ENCODE measurements around the gene SOCS6. TPM values are rescaled to one million over a fixed set of nuclear protein-coding genes. Genes with fewer than 3 reads are reported as not detected.

Gene SOCS6
- total RNA-seq, 2 experiments from 2014 or later = 0.42 to 0.60 TPM

GRCh38 chr18:70273021-70273420, 15.8 kb upstream of the SOCS6 start:
- no peak for DNase-seq
- H3K9me3 Mint-ChIP-seq = peaks cover 26% of the 10 kb centered on the region
- H3K36me3 Mint-ChIP-seq (ENCODE audit: low read depth) = no peaks in the 10 kb centered on the region
- H3K27me3 Mint-ChIP-seq (ENCODE audit: low read depth) = peaks cover 19% of the 10 kb centered on the region
- intact Hi-C loops (cut with micrococcal nuclease) = no loop called here
- H3K4me1 Mint-ChIP-seq (ENCODE audit: low read depth) = no peaks in the 10 kb centered on the region
- no peak overlapping the region for H3K27ac Mint-ChIP-seq
- CTCF ChIA-PET = no interaction called here
- no peak overlapping the region for H3K4me3 Mint-ChIP-seq

GRCh38 chr18:70276416-70277191, 12.2 kb upstream of the SOCS6 start:
- Mint-ChIP-seq H3K27ac (no peak overlapping the region), H3K27me3 (ENCODE audit: low read depth) (peaks cover 13% of the 10 kb centered on the region), H3K4me1 (ENCODE audit: low read depth) (no peaks in the 10 kb centered on the region), H3K4me3 (no peak overlapping the region), H3K36me3 (ENCODE audit: low read depth) (no peaks in the 10 kb centered on the region), H3K9me3 (peaks cover 13% of the 10 kb centered on the region)
- intact Hi-C loops (cut with micrococcal nuclease) = no loop called here
- CTCF ChIA-PET = no interaction called here
- DNase-seq = no peak

GRCh38 chr18:70279470-70279869, 9.4 kb upstream of the SOCS6 start:
- intact Hi-C loops (cut with micrococcal nuclease) = no loop called here
- H3K27me3 Mint-ChIP-seq (ENCODE audit: low read depth) = peaks cover 13% of the 10 kb centered on the region
- no peaks in the 10 kb centered on the region for H3K4me1 Mint-ChIP-seq (ENCODE audit: low read depth)
- H3K27ac Mint-ChIP-seq = no peak overlapping the region
- CTCF ChIA-PET = no interaction called here
- no peaks in the 10 kb centered on the region for H3K36me3 Mint-ChIP-seq (ENCODE audit: low read depth)
- no peak for DNase-seq
- no peak overlapping the region for H3K4me3 Mint-ChIP-seq
- peaks cover 2% of the 10 kb centered on the region for H3K9me3 Mint-ChIP-seq

GRCh38 chr18:70280007-70280925, 8.6 kb upstream of the SOCS6 start:
- peaks cover 9% of the 10 kb centered on the region for H3K27me3 Mint-ChIP-seq (ENCODE audit: low read depth)
- no peak for DNase-seq
- H3K9me3 Mint-ChIP-seq = peaks cover 2% of the 10 kb centered on the region
- H3K4me1 Mint-ChIP-seq (ENCODE audit: low read depth) = no peaks in the 10 kb centered on the region
- no peak overlapping the region for H3K27ac Mint-ChIP-seq
- no peaks in the 10 kb centered on the region for H3K36me3 Mint-ChIP-seq (ENCODE audit: low read depth)
- H3K4me3 Mint-ChIP-seq = no peak overlapping the region
- intact Hi-C loops (cut with micrococcal nuclease) = no loop called here
- CTCF ChIA-PET = no interaction called here

- no peak for DNase-seq
- no peak overlapping the region for H3K27ac Mint-ChIP-seq
- peaks cover 21% of the 10 kb centered on the region for H3K27me3 Mint-ChIP-seq (ENCODE audit: low read depth)
- H3K9me3 Mint-ChIP-seq = peaks cover 2% of the 10 kb centered on the region
- intact Hi-C loops (cut with micrococcal nuclease) = no loop called here
- CTCF ChIA-PET = interaction anchor here (0.6 kb wide), 1 partner anchor 271 kb away, joined by 3 read pairs; no protein-coding TSS in a partner anchor
- no peak overlapping the region for H3K4me3 Mint-ChIP-seq
- H3K36me3 Mint-ChIP-seq (ENCODE audit: low read depth) = no peaks in the 10 kb centered on the region
- peaks cover 4% of the 10 kb centered on the region for H3K4me1 Mint-ChIP-seq (ENCODE audit: low read depth)
Measured at GRCh38 chr18:70284976-70285620, 3.7 kb upstream of the SOCS6 start.

- no peak overlapping the region for H3K27ac Mint-ChIP-seq
- H3K9me3 Mint-ChIP-seq = no peaks in the 10 kb centered on the region
- peaks cover 4% of the 10 kb centered on the region for H3K4me1 Mint-ChIP-seq (ENCODE audit: low read depth)
- no peak for DNase-seq
- CTCF ChIA-PET = interaction anchor here (1.2 to 1.4 kb wide), 2 partner anchors 92 to 166 kb away, joined by 3 to 4 read pairs; no protein-coding TSS in a partner anchor
- peaks cover 36% of the 10 kb centered on the region for H3K27me3 Mint-ChIP-seq (ENCODE audit: low read depth)
- H3K4me3 Mint-ChIP-seq = peak overlapping the region; percentile 48
- intact Hi-C loops (cut with micrococcal nuclease) = no loop called here
- no peaks in the 10 kb centered on the region for H3K36me3 Mint-ChIP-seq (ENCODE audit: low read depth)
Measured at GRCh38 chr18:70287731-70288130, 1.1 kb upstream of the SOCS6 start.

- H3K36me3 Mint-ChIP-seq (ENCODE audit: low read depth) = no peaks in the 10 kb centered on the region
- peaks cover 41% of the 10 kb centered on the region for H3K27me3 Mint-ChIP-seq (ENCODE audit: low read depth)
- H3K4me1 Mint-ChIP-seq (ENCODE audit: low read depth) = peaks cover 4% of the 10 kb centered on the region
- H3K4me3 Mint-ChIP-seq = peak overlapping the region; percentile 48
- no peaks in the 10 kb centered on the region for H3K9me3 Mint-ChIP-seq
- intact Hi-C loops (cut with micrococcal nuclease) = no loop called here
- peak; percentile 17 for DNase-seq
- CTCF ChIA-PET = no interaction called here
- no peak overlapping the region for H3K27ac Mint-ChIP-seq
Measured at GRCh38 chr18:70288171-70288850, 534 bp upstream of the SOCS6 start.

- peaks cover 4% of the 10 kb centered on the region for H3K4me1 Mint-ChIP-seq (ENCODE audit: low read depth)
- peak; percentile 14 for DNase-seq
- H3K27me3 Mint-ChIP-seq (ENCODE audit: low read depth) = peaks cover 45% of the 10 kb centered on the region
- CTCF ChIA-PET = no interaction called here
- no peak overlapping the region for H3K27ac Mint-ChIP-seq
- intact Hi-C loops (cut with micrococcal nuclease) = loop anchor here (1.0 to 5.0 kb wide), 2 partner anchors 84 to 143 kb away; partner anchors contain the start of gene RTTN
- peak overlapping the region; percentile 83 for H3K4me3 Mint-ChIP-seq
- H3K36me3 Mint-ChIP-seq (ENCODE audit: low read depth) = no peaks in the 10 kb centered on the region
- no peaks in the 10 kb centered on the region for H3K9me3 Mint-ChIP-seq
Measured at GRCh38 chr18:70289351-70290312, 787 bp downstream of the SOCS6 start.

- H3K36me3 Mint-ChIP-seq (ENCODE audit: low read depth) = no peaks in the 10 kb centered on the region
- H3K9me3 Mint-ChIP-seq = no peaks in the 10 kb centered on the region
- H3K4me1 Mint-ChIP-seq (ENCODE audit: low read depth) = peaks cover 4% of the 10 kb centered on the region
- CTCF ChIA-PET = no interaction called here
- H3K27me3 Mint-ChIP-seq (ENCODE audit: low read depth) = peaks cover 44% of the 10 kb centered on the region
- DNase-seq = no peak
- H3K27ac Mint-ChIP-seq = no peak overlapping the region
- no peak overlapping the region for H3K4me3 Mint-ChIP-seq
- intact Hi-C loops (cut with micrococcal nuclease) = loop anchor here (5.0 kb wide), 1 partner anchor 142 kb away; no protein-coding TSS in a partner anchor
Measured at GRCh38 chr18:70290482-70291294, 1.8 kb downstream of the SOCS6 start.

- H3K27me3 Mint-ChIP-seq (ENCODE audit: low read depth) = peaks cover 42% of the 10 kb centered on the region
- no peaks in the 10 kb centered on the region for H3K9me3 Mint-ChIP-seq
- H3K36me3 Mint-ChIP-seq (ENCODE audit: low read depth) = no peaks in the 10 kb centered on the region
- DNase-seq = no peak
- CTCF ChIA-PET = no interaction called here
- H3K4me3 Mint-ChIP-seq = no peak overlapping the region
- intact Hi-C loops (cut with micrococcal nuclease) = loop anchor here (5.0 kb wide), 1 partner anchor 141 kb away; no protein-coding TSS in a partner anchor
- H3K4me1 Mint-ChIP-seq (ENCODE audit: low read depth) = peaks cover 4% of the 10 kb centered on the region
- no peak overlapping the region for H3K27ac Mint-ChIP-seq
Measured at GRCh38 chr18:70291295-70291574, 2.4 kb downstream of the SOCS6 start.
